Naive thymus-derived CD8-positive, alpha-beta T cell (primary cell): Measurements from ENCODE around the gene CDON. TPM values are rescaled to one million over a fixed set of nuclear protein-coding genes. Genes with fewer than 3 reads are reported as not detected.
"Not testable (repeated sequence)": the region's sequence is repeated elsewhere in the genome, so short reads cannot be mapped to it uniquely, and the experiment has no call there.

ENCODE experiments used
- ATAC-seq, 2 donors: fragments of 150-1000 bp; cut with Tn5 transposase in 1 of 2; sonication (Bioruptor Pico), chemical (Tn5 transposase) in 1 of 2; 1 replicate in 1 of 2; 2 replicates in 1 of 2; pipeline ENCODE4 v1.10.0; 2021; ENCODE audit warnings: mild to moderate bottlenecking in 2 of 2, moderate library complexity in 2 of 2
- POLR2A ChIA-PET: fragments of 350-600 bp; sonication (Branson Sonifier 250); formaldehyde crosslinking; loops from one replicate; lab custom pipeline; 2021; ENCODE audit warnings: antibody characterized with exemption; lab: Charles Lee
- DNase-seq, 10 donors: peaks; one replicate each; pipeline versions ENCODE4 v3.0.0 to v3.0.0-alpha.2; 2020 to 2022
- H3K27ac Mint-ChIP-seq, 10 donors: one replicate each; pipeline ENCODE4 v1.8.0; 2020 to 2022; ENCODE audit warnings: mild to moderate bottlenecking in 10 of 10, mixed read lengths in 10 of 10, moderate library complexity in 4 of 10, inconsistent platforms in 1 of 10
- H3K27me3 Mint-ChIP-seq, 5 donors: one replicate each; pipeline ENCODE4 v1.8.0; 2021 to 2022; ENCODE audit warnings: mixed read lengths in 5 of 5
- H3K36me3 Mint-ChIP-seq, 3 donors: one replicate each; pipeline ENCODE4 v1.8.0; 2020 to 2022; ENCODE audit warnings: mixed read lengths in 3 of 3, mild to moderate bottlenecking in 2 of 3, inconsistent platforms in 1 of 3
- H3K4me1 Mint-ChIP-seq, 4 donors: one replicate each; pipeline ENCODE4 v1.8.0; 2021 to 2022; ENCODE audit warnings: mixed read lengths in 4 of 4
- H3K4me3 Mint-ChIP-seq, 10 donors: one replicate each; pipeline ENCODE4 v1.8.0; 2020 to 2022; ENCODE audit warnings: mild to moderate bottlenecking in 10 of 10, mixed read lengths in 10 of 10, moderate library complexity in 6 of 10, inconsistent platforms in 1 of 10
- H3K9me3 Mint-ChIP-seq, 9 donors: one replicate each; pipeline ENCODE4 v1.8.0; 2020 to 2022; ENCODE audit warnings: mixed read lengths in 9 of 9, mild to moderate bottlenecking in 3 of 9, inconsistent platforms in 1 of 9, moderate library complexity in 1 of 9
- polyA plus RNA-seq, 3 donors: library from polyadenylated mRNA; unstranded; fragments of 300-500 nt; fragmentation: Illumina TruSeq; gene quantifications; one replicate each; pipeline ENCODE4 v1.2.3, GENCODE V29; 2021
- total RNA-seq, 8 experiments: library from RNA in 2 of 8; stranded (reverse) in 2 of 8; gene quantifications; one replicate each; pipeline ENCODE4 v1.2.3 and lab custom pipeline; 2021 to 2026

Gene CDON
- total and polyA plus RNA-seq, 5 experiments from 2014 or later: 0.14 to 2.8 (median 1.1) TPM; not detected in 1

- H3K4me3 Mint-ChIP-seq: no peak overlapping the region
- ATAC-seq: no peak
- H3K9me3 Mint-ChIP-seq: no peaks in the 10 kb centered on the region
- no peak for DNase-seq
- H3K4me1 Mint-ChIP-seq: no peaks in the 10 kb centered on the region
- POLR2A ChIA-PET: no interaction called here
- H3K27me3 Mint-ChIP-seq: no peaks in the 10 kb centered on the region
- no peak overlapping the region for H3K27ac Mint-ChIP-seq
- H3K36me3 Mint-ChIP-seq: peaks cover 0 to 18% (median 6%) of the 10 kb centered on the region in 3 donors
These were observed 68.2 kb downstream of the CDON start for GRCh38 chr11:125994509-125994908.

GRCh38 chr11:125992893-125993292, 69.8 kb downstream of the CDON start:
- no peak overlapping the region for H3K4me3 Mint-ChIP-seq
- POLR2A ChIA-PET: no interaction called here
- H3K27me3 Mint-ChIP-seq: no peaks in the 10 kb centered on the region
- H3K27ac Mint-ChIP-seq: no peak overlapping the region
- no peak for ATAC-seq
- peaks cover 0 to 16% (median 6%) of the 10 kb centered on the region in 3 donors for H3K36me3 Mint-ChIP-seq
- no peak for DNase-seq
- H3K4me1 Mint-ChIP-seq: no peaks in the 10 kb centered on the region
- no peaks in the 10 kb centered on the region for H3K9me3 Mint-ChIP-seq

GRCh38 chr11:125990244-125990643, 72.4 kb downstream of the CDON start:
- H3K9me3 Mint-ChIP-seq: peaks cover 0 to 2% (median 0%) of the 10 kb centered on the region in 9 donors
- ATAC-seq (no peak), DNase-seq (no peak)
- POLR2A ChIA-PET: no interaction called here
- H3K4me3 Mint-ChIP-seq: no peak overlapping the region
- H3K4me1 Mint-ChIP-seq: no peaks in the 10 kb centered on the region
- no peak overlapping the region for H3K27ac Mint-ChIP-seq
- H3K36me3 Mint-ChIP-seq: peaks cover 4 to 20% (median 6%) of the 10 kb centered on the region in 3 donors
- H3K27me3 Mint-ChIP-seq: no peaks in the 10 kb centered on the region

- ATAC-seq: no peak
- Mint-ChIP-seq H3K27me3 (no peaks in the 10 kb centered on the region), H3K4me1 (no peaks in the 10 kb centered on the region), H3K36me3 (peaks cover 7 to 13% (median 9%) of the 10 kb centered on the region in 3 donors), H3K4me3 (no peak overlapping the region), H3K27ac (no peak overlapping the region), H3K9me3 (peaks cover 0 to 2% (median 0%) of the 10 kb centered on the region in 9 donors)
- DNase-seq: no peak
- POLR2A ChIA-PET: no interaction called here
These were observed 75.5 kb downstream of the CDON start for GRCh38 chr11:125987066-125987641.

GRCh38 chr11:125985956-125986355, 76.7 kb downstream of the CDON start:
- H3K4me3 Mint-ChIP-seq, H3K27ac Mint-ChIP-seq, POLR2A ChIA-PET, H3K27me3 Mint-ChIP-seq, ATAC-seq, H3K9me3 Mint-ChIP-seq, H3K4me1 Mint-ChIP-seq, DNase-seq: not testable (repeated sequence)
- H3K36me3 Mint-ChIP-seq: peaks cover 7 to 13% (median 9%) of the 10 kb centered on the region in 3 donors

GRCh38 chr11:125982348-125982730, 80.3 kb downstream of the CDON start:
- peaks cover 9 to 13% (median 9%) of the 10 kb centered on the region in 3 donors for H3K36me3 Mint-ChIP-seq
- DNase-seq (no peak), ATAC-seq (no peak)
- H3K27me3 Mint-ChIP-seq: no peaks in the 10 kb centered on the region
- no peaks in the 10 kb centered on the region for H3K4me1 Mint-ChIP-seq
- no peak overlapping the region for H3K4me3 Mint-ChIP-seq
- POLR2A ChIA-PET: no interaction called here
- H3K27ac Mint-ChIP-seq: no peak overlapping the region
- peaks cover 0 to 2% (median 0%) of the 10 kb centered on the region in 9 donors for H3K9me3 Mint-ChIP-seq

GRCh38 chr11:125980436-125980835, 82.2 kb downstream of the CDON start:
- H3K36me3 Mint-ChIP-seq: peaks cover 4 to 9% (median 6%) of the 10 kb centered on the region in 3 donors
- no peak for DNase-seq
- no peak overlapping the region for H3K27ac Mint-ChIP-seq
- no peaks in the 10 kb centered on the region for H3K9me3 Mint-ChIP-seq
- H3K4me3 Mint-ChIP-seq: no peak overlapping the region
- ATAC-seq: no peak
- H3K27me3 Mint-ChIP-seq: no peaks in the 10 kb centered on the region
- POLR2A ChIA-PET: no interaction called here
- H3K4me1 Mint-ChIP-seq: no peaks in the 10 kb centered on the region

GRCh38 chr11:125979511-125979910, 83.2 kb downstream of the CDON start:
- ATAC-seq: no peak
- Mint-ChIP-seq H3K9me3 (no peaks in the 10 kb centered on the region), H3K4me3 (no peak overlapping the region), H3K4me1 (no peaks in the 10 kb centered on the region), H3K36me3 (peaks cover 3 to 9% (median 5%) of the 10 kb centered on the region in 3 donors), H3K27ac (no peak overlapping the region), H3K27me3 (peaks cover 0 to 1% (median 0%) of the 10 kb centered on the region in 5 donors)
- POLR2A ChIA-PET: no interaction called here
- DNase-seq: no peak

GRCh38 chr11:125978778-125979407, 83.8 kb downstream of the CDON start:
- H3K4me3 Mint-ChIP-seq: no peak overlapping the region
- DNase-seq (no peak), ATAC-seq (no peak)
- peaks cover 0 to 1% (median 0%) of the 10 kb centered on the region in 5 donors for H3K27me3 Mint-ChIP-seq
- no peak overlapping the region for H3K27ac Mint-ChIP-seq
- H3K4me1 Mint-ChIP-seq: no peaks in the 10 kb centered on the region
- peaks cover 3 to 9% (median 5%) of the 10 kb centered on the region in 3 donors for H3K36me3 Mint-ChIP-seq
- H3K9me3 Mint-ChIP-seq: no peaks in the 10 kb centered on the region
- POLR2A ChIA-PET: no interaction called here

GRCh38 chr11:125978181-125978716, 84.4 kb downstream of the CDON start:
- peaks cover 0 to 5% (median 5%) of the 10 kb centered on the region in 3 donors for H3K36me3 Mint-ChIP-seq
- POLR2A ChIA-PET: no interaction called here
- H3K27ac Mint-ChIP-seq: no peak overlapping the region
- H3K4me3 Mint-ChIP-seq: no peak overlapping the region
- DNase-seq: no peak
- H3K9me3 Mint-ChIP-seq: no peaks in the 10 kb centered on the region
- peaks cover 0 to 1% (median 0%) of the 10 kb centered on the region in 5 donors for H3K27me3 Mint-ChIP-seq
- no peaks in the 10 kb centered on the region for H3K4me1 Mint-ChIP-seq
- ATAC-seq: no peak

GRCh38 chr11:125977333-125977732, 85.3 kb downstream of the CDON start:
- peaks cover 0 to 1% (median 0%) of the 10 kb centered on the region in 5 donors for H3K27me3 Mint-ChIP-seq

GRCh38 chr11:125976156-125976555, 86.5 kb downstream of the CDON start:
- ATAC-seq (no peak), DNase-seq (no peak)
- H3K9me3 Mint-ChIP-seq: no peaks in the 10 kb centered on the region
- H3K27me3 Mint-ChIP-seq: peaks cover 0 to 1% (median 0%) of the 10 kb centered on the region in 5 donors
- POLR2A ChIA-PET: no interaction called here
- H3K4me3 Mint-ChIP-seq: no peak overlapping the region
- H3K27ac Mint-ChIP-seq: peak overlapping the region in 1 of 10 donors; percentile 9
- peaks cover 0 to 2% (median 0%) of the 10 kb centered on the region in 3 donors for H3K36me3 Mint-ChIP-seq
- H3K4me1 Mint-ChIP-seq: no peaks in the 10 kb centered on the region

More at GRCh38 chr11:125977333-125977732, 85.3 kb downstream of the CDON start:
- POLR2A ChIA-PET: no interaction called here
- Mint-ChIP-seq H3K9me3 (no peaks in the 10 kb centered on the region), H3K27ac (no peak overlapping the region), H3K4me3 (no peak overlapping the region), H3K36me3 (peaks cover 0 to 2% (median 0%) of the 10 kb centered on the region in 3 donors), H3K4me1 (no peaks in the 10 kb centered on the region)
- no peak for ATAC-seq
- DNase-seq: no peak

GRCh38 chr11:125975634-125976033, 87.0 kb downstream of the CDON start:
- Mint-ChIP-seq H3K4me3 (no peak overlapping the region), H3K27ac (no peak overlapping the region), H3K27me3 (peaks cover 0 to 1% (median 0%) of the 10 kb centered on the region in 5 donors), H3K4me1 (no peaks in the 10 kb centered on the region), H3K36me3 (peaks cover 0 to 1% (median 0%) of the 10 kb centered on the region in 3 donors), H3K9me3 (no peaks in the 10 kb centered on the region)
- DNase-seq (no peak), ATAC-seq (no peak)
- POLR2A ChIA-PET: no interaction called here
